ENCODE data around the gene IL22. TPM values are rescaled to one million over a fixed set of nuclear protein-coding genes. Genes with fewer than 3 reads are reported as not detected.
A peak's percentile ranks its signal among the peaks of the same experiment; 100 is the strongest.

Gene IL22
- polyA plus RNA-seq, 1 experiment: not detected

- POLR2A ChIA-PET: no interaction called here
- Histone ChIP-seq H3K27me3 (ENCODE audit: control insufficient read depth, insufficient read depth, low read length) (no peaks in the 10 kb centered on the region), H3K36me3 (ENCODE audit: control insufficient read depth, insufficient read depth, low read length) (no peaks in the 10 kb centered on the region), H3K4me3 (ENCODE audit: low read depth, low read length) (no peak overlapping the region)
- no peak for TF ChIP-seq CTCF (IDR thresholded peaks at IDR 0.05; ENCODE audit: insufficient read depth, low read depth, low read length)
- CTCF ChIA-PET: interaction anchor here (0.9 to 2.0 kb wide), 2 partner anchors 26 to 49 kb away, joined by 3 to 5 read pairs; no protein-coding TSS in a partner anchor
- DNase-seq (ENCODE audit: low read depth): no peak
Measured at GRCh38 chr12:68271346-68271745, 17.9 kb upstream of the IL22 start.

- DNase-seq (ENCODE audit: low read depth): no peak
- ChIA-PET POLR2A (no interaction called here), CTCF (interaction anchor here (2.0 kb wide), 1 partner anchor 48 kb away, joined by 5 read pairs; no protein-coding TSS in a partner anchor)
- Histone ChIP-seq H3K4me3 (ENCODE audit: low read depth, low read length) (no peak overlapping the region), H3K27me3 (ENCODE audit: control insufficient read depth, insufficient read depth, low read length) (no peaks in the 10 kb centered on the region), H3K36me3 (ENCODE audit: control insufficient read depth, insufficient read depth, low read length) (no peaks in the 10 kb centered on the region)
- TF ChIP-seq CTCF (IDR thresholded peaks at IDR 0.05; ENCODE audit: insufficient read depth, low read depth, low read length): no peak
Measured at GRCh38 chr12:68270358-68270757, 17.0 kb upstream of the IL22 start.

GRCh38 chr12:68269779-68270178, 16.4 kb upstream of the IL22 start:
- CTCF ChIA-PET: interaction anchor here (2.0 kb wide), 1 partner anchor 47 kb away, joined by 5 read pairs; no protein-coding TSS in a partner anchor
- H3K36me3 ChIP-seq (ENCODE audit: control insufficient read depth, insufficient read depth, low read length): no peaks in the 10 kb centered on the region
- no peak for DNase-seq (ENCODE audit: low read depth)
- no peak for TF ChIP-seq CTCF (IDR thresholded peaks at IDR 0.05; ENCODE audit: insufficient read depth, low read depth, low read length)
- POLR2A ChIA-PET: no interaction called here
- no peak overlapping the region for H3K4me3 ChIP-seq (ENCODE audit: low read depth, low read length)
- H3K27me3 ChIP-seq (ENCODE audit: control insufficient read depth, insufficient read depth, low read length): no peaks in the 10 kb centered on the region

GRCh38 chr12:68268967-68269366, 15.6 kb upstream of the IL22 start:
- Histone ChIP-seq H3K36me3 (ENCODE audit: control insufficient read depth, insufficient read depth, low read length) (no peaks in the 10 kb centered on the region), H3K4me3 (ENCODE audit: low read depth, low read length) (no peak overlapping the region), H3K27me3 (ENCODE audit: control insufficient read depth, insufficient read depth, low read length) (no peaks in the 10 kb centered on the region)
- DNase-seq (ENCODE audit: low read depth): no peak
- CTCF ChIA-PET: interaction anchor here (0.6 kb wide), 1 partner anchor 44 kb away, joined by 3 read pairs; no protein-coding TSS in a partner anchor
- TF ChIP-seq CTCF (IDR thresholded peaks at IDR 0.05; ENCODE audit: insufficient read depth, low read depth, low read length): no peak
- POLR2A ChIA-PET: no interaction called here

GRCh38 chr12:68267892-68268396, 14.5 kb upstream of the IL22 start:
- Histone ChIP-seq H3K36me3 (ENCODE audit: control insufficient read depth, insufficient read depth, low read length) (no peaks in the 10 kb centered on the region), H3K27me3 (ENCODE audit: control insufficient read depth, insufficient read depth, low read length) (no peaks in the 10 kb centered on the region), H3K4me3 (ENCODE audit: low read depth, low read length) (no peak overlapping the region)
- peak; percentile 80 for DNase-seq (ENCODE audit: low read depth)
- POLR2A ChIA-PET: no interaction called here
- CTCF ChIA-PET: no interaction called here
- no peak for TF ChIP-seq CTCF (IDR thresholded peaks at IDR 0.05; ENCODE audit: insufficient read depth, low read depth, low read length)

Data from BJ (cell line).